ENCODE data around the gene MAN1A1.

MAN1A1 gene

DNA sequence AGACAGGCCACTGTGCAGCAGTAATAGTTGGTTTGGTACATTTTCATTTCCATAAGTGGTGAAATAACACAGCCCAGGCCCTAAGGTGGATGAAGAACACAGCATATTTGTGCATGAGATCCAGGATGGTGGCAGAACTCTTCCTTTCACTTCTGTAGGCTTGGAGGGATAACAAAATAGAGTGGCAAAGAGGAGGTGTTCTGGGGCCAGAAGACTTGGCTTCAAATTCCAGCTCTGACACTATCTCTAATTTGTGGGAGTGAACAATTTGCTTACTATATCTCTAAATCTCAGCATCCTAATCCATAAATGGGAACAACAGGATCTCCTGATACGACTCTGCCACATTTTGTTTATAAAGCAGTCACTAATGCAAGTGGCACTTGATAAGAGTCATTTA is 159.4 kb downstream of the MAN1A1 start:
- TF ChIP-seq NFIC (IDR thresholded peaks at IDR 0.05), result no peak
- no peak for TF ChIP-seq CREB1 (IDR thresholded peaks at IDR 0.05; ENCODE audit: low read depth)
- TF ChIP-seq CEBPB (IDR thresholded peaks at IDR 0.05), result no peak
- TF ChIP-seq, protein P1, sequence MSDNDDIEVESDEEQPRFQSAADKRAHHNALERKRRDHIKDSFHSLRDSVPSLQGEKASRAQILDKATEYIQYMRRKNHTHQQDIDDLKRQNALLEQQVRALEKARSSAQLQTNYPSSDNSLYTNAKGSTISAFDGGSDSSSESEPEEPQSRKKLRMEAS (IDR thresholded peaks at IDR 0.05), result no peak
- no peak for TF ChIP-seq TEAD4 (IDR thresholded peaks at IDR 0.05)
- no peak for TF ChIP-seq TCF12 (IDR thresholded peaks at IDR 0.05; ENCODE audit: low read depth)
- no peak for TF ChIP-seq FOXM1 (IDR thresholded peaks at IDR 0.05; ENCODE audit: borderline replicate concordance, low read depth)
- no peak for TF ChIP-seq EGR1 (IDR thresholded peaks at IDR 0.05)
- TF ChIP-seq RAD21 (IDR thresholded peaks at IDR 0.05; ENCODE audit: low read depth), result no peak
- no peak for TF ChIP-seq YY1 (IDR thresholded peaks at IDR 0.05; ENCODE audit: low read depth)
- TF ChIP-seq, protein P2, sequence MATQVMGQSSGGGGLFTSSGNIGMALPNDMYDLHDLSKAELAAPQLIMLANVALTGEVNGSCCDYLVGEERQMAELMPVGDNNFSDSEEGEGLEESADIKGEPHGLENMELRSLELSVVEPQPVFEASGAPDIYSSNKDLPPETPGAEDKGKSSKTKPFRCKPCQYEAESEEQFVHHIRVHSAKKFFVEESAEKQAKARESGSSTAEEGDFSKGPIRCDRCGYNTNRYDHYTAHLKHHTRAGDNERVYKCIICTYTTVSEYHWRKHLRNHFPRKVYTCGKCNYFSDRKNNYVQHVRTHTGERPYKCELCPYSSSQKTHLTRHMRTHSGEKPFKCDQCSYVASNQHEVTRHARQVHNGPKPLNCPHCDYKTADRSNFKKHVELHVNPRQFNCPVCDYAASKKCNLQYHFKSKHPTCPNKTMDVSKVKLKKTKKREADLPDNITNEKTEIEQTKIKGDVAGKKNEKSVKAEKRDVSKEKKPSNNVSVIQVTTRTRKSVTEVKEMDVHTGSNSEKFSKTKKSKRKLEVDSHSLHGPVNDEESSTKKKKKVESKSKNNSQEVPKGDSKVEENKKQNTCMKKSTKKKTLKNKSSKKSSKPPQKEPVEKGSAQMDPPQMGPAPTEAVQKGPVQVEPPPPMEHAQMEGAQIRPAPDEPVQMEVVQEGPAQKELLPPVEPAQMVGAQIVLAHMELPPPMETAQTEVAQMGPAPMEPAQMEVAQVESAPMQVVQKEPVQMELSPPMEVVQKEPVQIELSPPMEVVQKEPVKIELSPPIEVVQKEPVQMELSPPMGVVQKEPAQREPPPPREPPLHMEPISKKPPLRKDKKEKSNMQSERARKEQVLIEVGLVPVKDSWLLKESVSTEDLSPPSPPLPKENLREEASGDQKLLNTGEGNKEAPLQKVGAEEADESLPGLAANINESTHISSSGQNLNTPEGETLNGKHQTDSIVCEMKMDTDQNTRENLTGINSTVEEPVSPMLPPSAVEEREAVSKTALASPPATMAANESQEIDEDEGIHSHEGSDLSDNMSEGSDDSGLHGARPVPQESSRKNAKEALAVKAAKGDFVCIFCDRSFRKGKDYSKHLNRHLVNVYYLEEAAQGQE (IDR thresholded peaks at IDR 0.05; ENCODE audit: low read depth), result no peak
- TF ChIP-seq EP300 (IDR thresholded peaks at IDR 0.05; ENCODE audit: borderline replicate concordance), result no peak
- TF ChIP-seq TAF1 (IDR thresholded peaks at IDR 0.05; ENCODE audit: low read depth), result no peak
- TF ChIP-seq, protein P3, sequence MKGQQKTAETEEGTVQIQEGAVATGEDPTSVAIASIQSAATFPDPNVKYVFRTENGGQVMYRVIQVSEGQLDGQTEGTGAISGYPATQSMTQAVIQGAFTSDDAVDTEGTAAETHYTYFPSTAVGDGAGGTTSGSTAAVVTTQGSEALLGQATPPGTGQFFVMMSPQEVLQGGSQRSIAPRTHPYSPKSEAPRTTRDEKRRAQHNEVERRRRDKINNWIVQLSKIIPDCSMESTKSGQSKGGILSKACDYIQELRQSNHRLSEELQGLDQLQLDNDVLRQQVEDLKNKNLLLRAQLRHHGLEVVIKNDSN (IDR thresholded peaks at IDR 0.05), result no peak
- no peak for TF ChIP-seq ZBTB7A (IDR thresholded peaks at IDR 0.05; ENCODE audit: low read depth)

DNA sequence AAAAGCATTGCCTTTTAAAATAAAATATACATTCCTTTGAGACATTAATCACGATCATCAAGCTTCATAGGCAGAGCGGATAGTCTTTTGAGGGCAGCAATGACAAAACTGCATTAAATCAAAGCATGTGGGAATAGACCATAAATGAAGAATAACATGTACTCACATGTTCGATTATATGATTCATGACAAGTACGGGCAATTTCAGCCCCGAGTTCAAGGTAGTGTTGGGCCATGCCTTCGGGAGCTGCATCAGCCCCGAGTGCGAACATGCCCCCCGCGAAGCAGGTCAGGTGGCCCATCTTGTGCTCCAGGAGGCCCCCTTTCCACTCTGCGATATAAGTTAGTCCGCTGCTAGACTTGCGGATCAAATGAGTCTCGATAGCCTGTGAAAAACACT is 160.1 kb downstream of the MAN1A1 start:
- TF ChIP-seq TAF1 (IDR thresholded peaks at IDR 0.05; ENCODE audit: low read depth), result no peak
- TF ChIP-seq, protein P3 (IDR thresholded peaks at IDR 0.05), result no peak
- TF ChIP-seq ZBTB7A (IDR thresholded peaks at IDR 0.05; ENCODE audit: low read depth), result no peak
- TF ChIP-seq RAD21 (IDR thresholded peaks at IDR 0.05; ENCODE audit: low read depth), result no peak

DNA sequence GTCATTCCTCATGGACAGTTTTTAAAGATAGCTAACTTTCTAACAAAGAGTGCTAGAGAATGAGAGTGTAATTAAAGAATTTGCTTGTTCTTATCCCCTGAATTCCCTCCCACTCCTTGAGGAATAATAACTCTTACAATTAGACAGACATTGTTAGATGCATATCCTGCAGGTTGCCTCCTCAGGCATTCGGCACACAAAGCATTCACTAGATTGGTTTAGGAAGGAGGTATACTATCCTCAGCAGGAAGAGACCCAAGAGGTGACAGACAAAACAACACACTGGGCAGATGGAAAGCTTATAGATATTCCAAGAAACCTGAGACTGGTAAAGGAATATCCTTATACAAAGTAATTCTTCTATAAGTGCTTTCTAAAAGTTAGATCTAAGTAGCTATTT is 162.0 kb downstream of the MAN1A1 start:
- TF ChIP-seq EGR1 (IDR thresholded peaks at IDR 0.05) (no peak), CREB1 (IDR thresholded peaks at IDR 0.05; ENCODE audit: low read depth) (no peak), CEBPB (IDR thresholded peaks at IDR 0.05) (no peak), ZBTB7A (IDR thresholded peaks at IDR 0.05; ENCODE audit: low read depth) (no peak), TAF1 (IDR thresholded peaks at IDR 0.05; ENCODE audit: low read depth) (no peak), RAD21 (IDR thresholded peaks at IDR 0.05; ENCODE audit: low read depth) (no peak), YY1 (IDR thresholded peaks at IDR 0.05; ENCODE audit: low read depth) (no peak), FOXM1 (IDR thresholded peaks at IDR 0.05; ENCODE audit: borderline replicate concordance, low read depth) (no peak), TEAD4 (IDR thresholded peaks at IDR 0.05) (no peak)
- TF ChIP-seq, protein P2 (IDR thresholded peaks at IDR 0.05; ENCODE audit: low read depth), result no peak
- TF ChIP-seq, protein P3 (IDR thresholded peaks at IDR 0.05), result no peak

DNA sequence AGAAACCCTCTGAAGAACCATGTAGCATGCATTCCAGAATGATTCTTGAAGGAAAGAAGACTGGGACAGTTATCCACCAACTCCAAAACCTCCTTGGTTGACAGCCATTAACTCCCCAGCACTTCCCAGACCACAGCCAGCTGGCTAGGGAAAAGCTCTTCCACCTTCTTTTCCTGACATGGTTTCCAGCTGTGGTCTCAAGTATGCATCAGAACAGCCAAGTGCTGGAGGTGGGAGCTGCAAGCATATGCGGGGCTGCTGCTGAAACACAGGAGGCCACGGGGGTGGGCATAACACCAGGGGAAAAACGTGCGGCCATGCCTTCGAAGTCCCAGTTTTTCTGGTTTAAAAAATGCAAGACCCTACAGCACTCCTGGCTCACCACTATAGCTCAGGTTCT is 163.1 kb downstream of the MAN1A1 start:
- TF ChIP-seq RAD21 (IDR thresholded peaks at IDR 0.05; ENCODE audit: low read depth) (no peak), ZBTB7A (IDR thresholded peaks at IDR 0.05; ENCODE audit: low read depth) (no peak), EGR1 (IDR thresholded peaks at IDR 0.05) (no peak), TEAD4 (IDR thresholded peaks at IDR 0.05) (no peak), CREB1 (IDR thresholded peaks at IDR 0.05; ENCODE audit: low read depth) (no peak), FOXM1 (IDR thresholded peaks at IDR 0.05; ENCODE audit: borderline replicate concordance, low read depth) (no peak), NFIC (IDR thresholded peaks at IDR 0.05) (no peak), TAF1 (IDR thresholded peaks at IDR 0.05; ENCODE audit: low read depth) (no peak), YY1 (IDR thresholded peaks at IDR 0.05; ENCODE audit: low read depth) (no peak), EP300 (IDR thresholded peaks at IDR 0.05; ENCODE audit: borderline replicate concordance) (no peak)
- TF ChIP-seq, protein P3 (IDR thresholded peaks at IDR 0.05), result no peak
- TF ChIP-seq, protein P1 (IDR thresholded peaks at IDR 0.05), result no peak
- TF ChIP-seq, protein P2 (IDR thresholded peaks at IDR 0.05; ENCODE audit: low read depth), result no peak

Measured in Ishikawa (cell line).